Neural progenitor cell (in vitro differentiated cells): ENCODE results near the gene NPR2. TPM values are rescaled to one million over a fixed set of nuclear protein-coding genes. Genes with fewer than 3 reads are reported as not detected.

ENCODE experiments used
- DNase-seq: peaks from one replicate; pipeline ENCODE4 v3.0.0-alpha.2; 2016; ENCODE audit warnings: low spot score
- H2AFZ ChIP-seq: fragments of 200-600 bp; sonication (generic); replicated peaks from 2 replicates; pipeline ENCODE4 v1.6.1; 2016; ENCODE audit warnings: antibody characterized with exemption
- H3F3A ChIP-seq: fragments of 200-600 bp; sonication (generic); 2 replicates; pipeline ENCODE4 v1.6.1; 2016; ENCODE audit warnings: antibody characterized with exemption, low read depth
- H3K27ac ChIP-seq: fragments of 200-600 bp; sonication (generic); 2 replicates; pipeline ENCODE4 v1.5.1; 2016; ENCODE audit warnings: mild to moderate bottlenecking
- H3K27me3 ChIP-seq: fragments of 200-600 bp; sonication (generic); 2 replicates; pipeline ENCODE4 v1.6.1; 2016; ENCODE audit warnings: mild to moderate bottlenecking, moderate library complexity
- H3K36me3 ChIP-seq: fragments of 200-600 bp; sonication (generic); 2 replicates; pipeline ENCODE4 v1.5.1; 2016
- H3K4me1 ChIP-seq: fragments of 200-600 bp; sonication (generic); 2 replicates; pipeline ENCODE4 v1.6.1; 2016; ENCODE audit warnings: mixed run types
- H3K4me2 ChIP-seq: fragments of 200-600 bp; sonication (generic); 2 replicates; pipeline ENCODE4 v1.6.1; 2016
- H3K4me3 ChIP-seq: fragments of 200-600 bp; sonication (generic); 2 replicates; pipeline ENCODE4 v1.5.1; 2016
- H3K79me2 ChIP-seq: fragments of 200-600 bp; sonication (generic); 2 replicates; pipeline ENCODE4 v1.6.1; 2016; ENCODE audit warnings: low read depth
- H3K9ac ChIP-seq: fragments of 200-600 bp; sonication (generic); 2 replicates; pipeline ENCODE4 v1.6.1; 2016
- H3K9me3 ChIP-seq: fragments of 200-600 bp; sonication (generic); 2 replicates; pipeline ENCODE4 v1.5.1; 2016; ENCODE audit warnings: low read depth
- H4K20me1 ChIP-seq: fragments of 200-600 bp; sonication (generic); 2 replicates; pipeline ENCODE4 v1.6.1; 2016; ENCODE audit warnings: low read depth
- H3K27ac Mint-ChIP-seq: 3 replicates; pipeline ENCODE4 v1.8.0; 2021; ENCODE audit warnings: mixed read lengths
- H3K27me3 Mint-ChIP-seq: 2 replicates; pipeline ENCODE4 v1.8.0; 2022; ENCODE audit warnings: low read depth, mild to moderate bottlenecking, inconsistent platforms, moderate library complexity, mixed read lengths; ENCODE audit not compliant: insufficient read depth
- H3K36me3 Mint-ChIP-seq: 3 replicates; pipeline ENCODE4 v1.8.0; 2021; ENCODE audit warnings: mixed read lengths
- H3K4me1 Mint-ChIP-seq: 3 replicates; pipeline ENCODE4 v1.8.0; 2021; ENCODE audit warnings: mixed read lengths
- H3K4me3 Mint-ChIP-seq: 3 replicates; pipeline ENCODE4 v1.8.0; 2021; ENCODE audit warnings: mild to moderate bottlenecking, moderate library complexity, mixed read lengths
- H3K9me3 Mint-ChIP-seq: 3 replicates; pipeline ENCODE4 v1.8.0; 2020; ENCODE audit warnings: mixed read lengths
- EZH2 ChIP-seq: fragments of 200-600 bp; sonication (generic); IDR thresholded peaks from 2 replicates; pipeline ENCODE4 v1.6.1; 2017; ENCODE audit warnings: antibody characterized with exemption, mild to moderate bottlenecking, moderate library complexity
- EZH2phosphoT487 ChIP-seq: fragments of 200-600 bp; sonication (generic); IDR thresholded peaks from 2 replicates; pipeline ENCODE4 v1.6.1; 2017; ENCODE audit warnings: antibody characterized with exemption
- total RNA-seq: library from RNA; depleted of rRNA; stranded (reverse); fragments of >200 nt; gene quantifications from 2 replicates; pipeline ENCODE4 v1.2.3, GENCODE V29; 2015; ENCODE audit warnings: low replicate concordance
- TF ChIP-seq, protein P1 (sequence below): fragments of 200-600 bp; sonication (generic); IDR thresholded peaks from 2 replicates; pipeline ENCODE4 v1.5.1; 2017; ENCODE audit warnings: antibody characterized with exemption, mild to moderate bottlenecking

NPR2 gene
- total RNA-seq, 1 donor from 2014 or later = 5.6 TPM

DNA sequence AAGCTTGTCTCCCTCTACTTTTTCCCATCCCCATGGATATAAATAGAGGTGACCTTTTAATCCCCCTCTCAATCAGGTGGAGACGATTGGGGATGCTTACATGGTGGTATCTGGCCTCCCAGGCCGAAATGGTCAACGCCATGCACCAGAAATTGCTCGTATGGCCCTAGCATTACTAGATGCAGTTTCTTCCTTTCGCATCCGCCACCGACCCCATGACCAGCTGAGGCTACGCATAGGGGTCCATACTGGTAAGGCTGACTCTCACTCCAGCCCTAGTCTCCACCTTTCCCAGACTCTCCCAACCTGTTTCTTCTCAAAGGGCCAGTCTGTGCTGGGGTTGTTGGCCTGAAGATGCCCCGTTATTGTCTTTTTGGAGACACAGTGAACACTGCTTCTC lies 17.0 kb downstream of the NPR2 start:
- Mint-ChIP-seq H3K4me1 (peaks cover 18% of the 10 kb centered on the region), H3K27ac (no peak overlapping the region), H3K36me3 (peaks cover 6% of the 10 kb centered on the region), H3K4me3 (no peak overlapping the region), H3K27me3 (peaks cover 4% of the 10 kb centered on the region), H3K9me3 (no peaks in the 10 kb centered on the region)
- Histone ChIP-seq H3K4me1 (peaks cover 8% of the 10 kb centered on the region), H3K4me3 (no peak overlapping the region), H3K9ac (no peak overlapping the region), H3K9me3 (no peaks in the 10 kb centered on the region), H3K27me3 (no peaks in the 10 kb centered on the region), H3K79me2 (no peaks in the 10 kb centered on the region), H3F3A (peaks cover 3% of the 10 kb centered on the region), H4K20me1 (no peaks in the 10 kb centered on the region), H3K27ac (no peak overlapping the region), H2AFZ (no peak overlapping the region), H3K36me3 (no peaks in the 10 kb centered on the region), H3K4me2 (no peak overlapping the region)
- no peak for DNase-seq
- TF ChIP-seq EZH2 (no peak), EZH2phosphoT487 (no peak)
- TF ChIP-seq, protein P1, sequence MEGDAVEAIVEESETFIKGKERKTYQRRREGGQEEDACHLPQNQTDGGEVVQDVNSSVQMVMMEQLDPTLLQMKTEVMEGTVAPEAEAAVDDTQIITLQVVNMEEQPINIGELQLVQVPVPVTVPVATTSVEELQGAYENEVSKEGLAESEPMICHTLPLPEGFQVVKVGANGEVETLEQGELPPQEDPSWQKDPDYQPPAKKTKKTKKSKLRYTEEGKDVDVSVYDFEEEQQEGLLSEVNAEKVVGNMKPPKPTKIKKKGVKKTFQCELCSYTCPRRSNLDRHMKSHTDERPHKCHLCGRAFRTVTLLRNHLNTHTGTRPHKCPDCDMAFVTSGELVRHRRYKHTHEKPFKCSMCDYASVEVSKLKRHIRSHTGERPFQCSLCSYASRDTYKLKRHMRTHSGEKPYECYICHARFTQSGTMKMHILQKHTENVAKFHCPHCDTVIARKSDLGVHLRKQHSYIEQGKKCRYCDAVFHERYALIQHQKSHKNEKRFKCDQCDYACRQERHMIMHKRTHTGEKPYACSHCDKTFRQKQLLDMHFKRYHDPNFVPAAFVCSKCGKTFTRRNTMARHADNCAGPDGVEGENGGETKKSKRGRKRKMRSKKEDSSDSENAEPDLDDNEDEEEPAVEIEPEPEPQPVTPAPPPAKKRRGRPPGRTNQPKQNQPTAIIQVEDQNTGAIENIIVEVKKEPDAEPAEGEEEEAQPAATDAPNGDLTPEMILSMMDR = no peak

DNA sequence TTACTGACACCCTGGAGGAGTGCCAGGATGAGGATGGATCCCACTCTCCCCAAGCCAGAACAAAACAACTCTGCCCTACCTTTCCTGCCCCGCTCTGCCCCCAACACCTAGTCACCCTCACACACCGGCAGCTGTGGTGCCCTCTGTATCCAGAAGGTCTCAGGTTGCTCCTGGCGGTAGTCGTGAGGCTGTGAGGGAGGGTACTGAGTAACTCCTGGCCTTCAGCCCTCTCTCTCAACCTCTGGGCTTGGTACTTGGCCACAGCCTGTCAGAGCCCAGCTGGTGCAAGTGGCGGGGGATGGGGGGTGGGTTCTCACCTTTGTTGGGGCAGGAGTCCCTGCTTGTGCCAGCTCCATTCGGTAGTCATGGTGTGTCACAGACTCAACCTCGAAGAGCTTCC lies 18.7 kb downstream of the NPR2 start:
- no peaks in the 10 kb centered on the region for H3K9me3 ChIP-seq

DNA sequence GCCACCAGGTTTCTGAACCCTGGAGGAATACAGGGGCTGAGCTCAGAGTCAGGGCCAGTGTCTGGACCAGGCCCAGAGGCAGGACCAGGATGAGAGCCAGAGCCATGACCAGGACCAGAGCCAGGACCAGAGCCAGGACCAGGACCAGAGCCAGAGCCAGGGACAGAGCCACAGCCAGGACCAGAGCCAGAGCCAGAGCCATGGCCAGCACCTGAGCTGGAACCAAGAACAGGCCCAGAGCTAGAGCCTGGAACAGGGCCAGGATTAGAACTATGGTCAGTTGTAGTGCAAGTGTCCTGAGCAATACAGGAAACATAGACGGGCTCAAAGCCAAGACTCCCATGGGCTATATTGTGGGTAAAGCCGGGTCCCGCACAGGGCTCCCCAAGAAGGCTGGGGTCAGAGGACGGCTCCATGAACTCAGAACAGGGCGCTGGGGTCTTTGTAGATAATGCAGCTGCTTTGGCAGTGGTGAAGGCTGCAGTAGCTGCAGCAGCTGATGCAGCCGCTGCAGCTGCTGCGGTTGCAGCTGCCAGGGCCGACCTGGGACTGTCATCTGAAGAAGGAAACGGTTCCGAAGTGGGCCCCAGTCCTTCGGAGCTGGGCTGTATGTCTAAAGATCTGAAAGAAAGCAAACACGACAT lies 20.1 kb downstream of the NPR2 start:
- Mint-ChIP-seq H3K4me3 (peak overlapping the region; percentile 88), H3K4me1 (peaks cover 35% of the 10 kb centered on the region), H3K27ac (peak overlapping the region; percentile 87), H3K27me3 (peaks cover 3% of the 10 kb centered on the region), H3K9me3 (no peaks in the 10 kb centered on the region), H3K36me3 (peaks cover 4% of the 10 kb centered on the region)
- Histone ChIP-seq H3K9ac (no peak overlapping the region), H3K9me3 (no peaks in the 10 kb centered on the region), H4K20me1 (no peaks in the 10 kb centered on the region), H3K4me3 (peak overlapping the region; percentile 47), H3K27me3 (no peaks in the 10 kb centered on the region), H3K4me2 (peak overlapping the region; percentile 65), H3K36me3 (no peaks in the 10 kb centered on the region), H3K79me2 (peaks cover 3% of the 10 kb centered on the region), H2AFZ (peak overlapping the region; percentile 78), H3F3A (peaks cover 29% of the 10 kb centered on the region), H3K4me1 (peaks cover 16% of the 10 kb centered on the region), H3K27ac (no peak overlapping the region)
- DNase-seq = no peak
- TF ChIP-seq, protein P1 = no peak
- TF ChIP-seq EZH2phosphoT487 (no peak), EZH2 (no peak)

More for the DNA sequence above, 18.7 kb downstream of the NPR2 start:
- H3K9me3 Mint-ChIP-seq = no peaks in the 10 kb centered on the region
- H3K27me3 Mint-ChIP-seq = peaks cover 4% of the 10 kb centered on the region
- no peak overlapping the region for H3K27ac Mint-ChIP-seq
- Histone ChIP-seq H3K27me3 (no peaks in the 10 kb centered on the region), H3K9ac (no peak overlapping the region), H3K4me3 (no peak overlapping the region), H3F3A (peaks cover 20% of the 10 kb centered on the region), H2AFZ (no peak overlapping the region), H3K79me2 (peaks cover 3% of the 10 kb centered on the region), H4K20me1 (no peaks in the 10 kb centered on the region), H3K27ac (no peak overlapping the region), H3K4me1 (peaks cover 16% of the 10 kb centered on the region), H3K36me3 (no peaks in the 10 kb centered on the region), H3K4me2 (no peak overlapping the region)
- DNase-seq = no peak
- no peak overlapping the region for H3K4me3 Mint-ChIP-seq
- peaks cover 29% of the 10 kb centered on the region for H3K4me1 Mint-ChIP-seq
- TF ChIP-seq, protein P1 = no peak
- TF ChIP-seq EZH2phosphoT487 (no peak), EZH2 (no peak)
- H3K36me3 Mint-ChIP-seq = peaks cover 5% of the 10 kb centered on the region
